HG02840 (cell line): ENCODE results near the gene RELT.

Experiments
- ATAC-seq: cut with Tn5 transposase; IDR thresholded peaks from one replicate; pipeline ENCODE4 v1.9.1; 2021; ENCODE audit warnings: mild to moderate bottlenecking, moderate library complexity, moderate number of reproducible peaks; ENCODE audit not compliant: unreplicated experiment, low FRiP score

The RELT gene

GRCh38 chr11:73389916-73390315, 13.7 kb downstream of the RELT start:
- no peak for ATAC-seq

DNA sequence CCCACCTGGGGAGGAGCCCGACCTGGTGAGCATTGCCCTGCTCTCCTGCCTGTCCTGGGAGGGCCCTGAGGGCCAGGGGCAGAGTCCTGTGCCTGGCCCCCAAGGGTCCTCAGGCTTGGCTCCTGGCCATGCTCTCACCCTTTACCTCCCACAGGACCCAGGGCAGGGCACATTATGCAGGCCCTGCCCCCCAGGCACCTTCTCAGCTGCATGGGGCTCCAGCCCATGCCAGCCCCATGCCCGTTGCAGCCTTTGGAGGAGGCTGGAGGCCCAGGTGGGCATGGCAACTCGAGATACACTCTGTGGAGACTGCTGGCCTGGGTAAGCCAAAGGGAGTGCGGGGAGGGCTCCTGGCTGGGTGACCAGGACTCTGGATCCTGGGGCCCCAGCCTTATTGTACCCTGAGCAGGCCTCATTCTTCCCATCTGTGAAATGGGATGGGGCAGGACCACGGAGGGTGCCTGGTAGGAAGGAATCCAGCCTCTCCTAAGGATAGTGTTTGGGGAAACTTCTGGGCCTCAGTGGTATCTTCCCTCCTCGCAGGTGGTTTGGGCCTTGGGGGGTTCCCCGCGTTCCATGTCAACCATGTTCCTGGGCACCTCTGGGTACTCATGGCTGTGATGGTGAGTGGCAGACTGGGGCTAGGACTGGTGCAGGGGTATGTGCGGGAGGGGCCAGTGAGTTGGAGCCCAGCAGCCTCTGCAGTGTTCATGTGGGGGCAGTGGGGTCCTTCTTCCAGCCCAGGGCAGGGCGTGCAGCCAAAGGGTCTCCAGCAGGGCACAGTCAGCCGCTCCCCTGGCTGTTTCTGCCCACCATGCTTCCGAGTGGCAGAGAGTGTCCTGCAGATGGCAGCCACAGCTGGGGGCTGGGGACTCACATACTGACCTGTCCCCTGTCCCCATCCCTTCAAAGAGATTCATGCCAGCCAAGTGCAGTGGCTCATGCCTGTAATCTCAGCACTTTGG, 14.7 kb downstream of the RELT start:
- ATAC-seq, result no peak

GRCh38 chr11:73391665-73392064, 15.5 kb downstream of the RELT start:
- no peak for ATAC-seq

GRCh38 chr11:73392108-73393010, 16.2 kb downstream of the RELT start:
- ATAC-seq, result no peak

GRCh38 chr11:73393011-73393380, 16.8 kb downstream of the RELT start:
- no peak for ATAC-seq

DNA sequence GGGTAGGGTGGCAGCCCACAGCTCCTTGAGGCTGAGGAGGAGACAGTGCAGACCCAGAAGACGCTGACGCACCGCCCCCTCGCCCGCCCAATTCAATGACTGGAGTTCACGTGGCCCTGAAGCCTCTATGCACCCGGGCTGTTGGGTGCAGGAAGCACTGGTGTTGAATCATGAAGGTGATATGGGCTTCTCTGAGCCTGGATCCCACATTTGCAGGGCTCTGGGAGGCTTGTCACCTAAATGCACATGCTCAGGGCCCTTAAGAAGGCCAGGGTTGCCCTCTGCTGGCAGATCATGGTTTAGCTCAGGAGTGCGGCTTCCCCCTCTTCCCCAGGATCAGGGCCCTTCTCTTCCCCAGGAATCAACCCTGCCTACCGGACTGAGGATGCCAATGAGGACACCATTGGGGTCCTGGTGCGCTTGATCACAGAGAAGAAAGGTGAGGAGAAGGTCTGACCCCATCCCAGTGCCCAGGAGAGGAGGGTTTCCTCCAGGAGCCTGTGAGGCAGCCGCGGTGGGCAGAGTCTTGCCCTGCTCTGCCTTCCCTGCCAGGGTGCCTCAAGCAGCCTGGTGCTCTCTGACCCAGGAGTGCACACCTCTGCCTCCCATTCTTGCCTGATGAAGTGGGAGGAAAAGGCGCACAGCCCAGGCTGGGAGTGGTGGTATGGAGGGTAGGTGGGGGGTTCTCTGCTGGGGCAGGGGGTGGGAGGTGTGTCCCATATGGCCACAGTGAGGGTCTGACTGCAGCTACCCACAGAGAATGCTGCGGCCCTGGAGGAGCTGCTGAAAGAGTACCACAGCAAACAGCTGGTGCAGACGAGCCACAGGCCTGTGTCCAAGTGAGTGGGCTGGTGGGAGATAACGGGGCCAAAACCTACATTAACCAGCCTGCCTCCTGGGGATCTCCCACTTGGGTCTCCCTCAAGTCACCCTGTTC, 17.5 kb downstream of the RELT start:
- no peak for ATAC-seq

DNA sequence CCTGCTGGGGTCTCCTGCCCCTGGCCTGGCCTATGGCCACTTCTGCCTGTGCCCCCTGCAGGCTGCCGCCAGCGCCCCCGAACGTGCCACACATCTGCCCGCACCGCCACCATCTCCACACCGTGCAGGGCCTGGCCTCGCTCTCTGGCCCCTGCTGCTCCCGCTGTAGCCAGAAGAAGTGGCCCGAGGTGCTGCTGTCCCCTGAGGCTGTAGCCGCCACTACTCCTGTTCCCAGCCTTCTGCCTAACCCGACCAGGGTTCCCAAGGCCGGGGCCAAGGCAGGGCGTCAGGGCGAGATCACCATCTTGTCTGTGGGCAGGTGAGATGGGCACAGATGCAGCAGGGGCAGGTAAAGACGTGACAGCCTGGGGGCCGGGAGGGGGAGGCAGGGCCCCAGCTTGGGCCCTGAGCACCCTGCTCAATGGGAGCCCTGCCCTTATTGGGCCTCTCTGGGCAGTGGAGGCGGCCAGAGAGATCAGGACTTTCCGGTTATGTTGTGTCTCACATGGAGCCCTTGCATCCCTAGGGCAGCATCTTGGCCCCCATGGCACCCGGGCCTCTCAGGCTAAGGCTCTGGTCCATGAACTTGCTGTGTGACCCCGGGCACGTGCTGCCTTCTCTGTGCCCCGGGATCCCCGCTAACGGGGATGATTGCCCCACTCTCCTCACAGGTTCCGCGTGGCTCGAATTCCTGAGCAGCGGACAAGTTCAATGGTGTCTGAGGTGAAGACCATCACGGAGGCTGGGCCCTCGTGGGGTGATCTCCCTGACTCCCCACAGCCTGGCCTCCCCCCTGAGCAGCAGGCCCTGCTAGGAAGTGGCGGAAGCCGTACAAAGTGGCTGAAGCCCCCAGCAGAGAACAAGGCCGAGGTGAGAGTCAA, 18.5 kb downstream of the RELT start:
- no peak for ATAC-seq

DNA sequence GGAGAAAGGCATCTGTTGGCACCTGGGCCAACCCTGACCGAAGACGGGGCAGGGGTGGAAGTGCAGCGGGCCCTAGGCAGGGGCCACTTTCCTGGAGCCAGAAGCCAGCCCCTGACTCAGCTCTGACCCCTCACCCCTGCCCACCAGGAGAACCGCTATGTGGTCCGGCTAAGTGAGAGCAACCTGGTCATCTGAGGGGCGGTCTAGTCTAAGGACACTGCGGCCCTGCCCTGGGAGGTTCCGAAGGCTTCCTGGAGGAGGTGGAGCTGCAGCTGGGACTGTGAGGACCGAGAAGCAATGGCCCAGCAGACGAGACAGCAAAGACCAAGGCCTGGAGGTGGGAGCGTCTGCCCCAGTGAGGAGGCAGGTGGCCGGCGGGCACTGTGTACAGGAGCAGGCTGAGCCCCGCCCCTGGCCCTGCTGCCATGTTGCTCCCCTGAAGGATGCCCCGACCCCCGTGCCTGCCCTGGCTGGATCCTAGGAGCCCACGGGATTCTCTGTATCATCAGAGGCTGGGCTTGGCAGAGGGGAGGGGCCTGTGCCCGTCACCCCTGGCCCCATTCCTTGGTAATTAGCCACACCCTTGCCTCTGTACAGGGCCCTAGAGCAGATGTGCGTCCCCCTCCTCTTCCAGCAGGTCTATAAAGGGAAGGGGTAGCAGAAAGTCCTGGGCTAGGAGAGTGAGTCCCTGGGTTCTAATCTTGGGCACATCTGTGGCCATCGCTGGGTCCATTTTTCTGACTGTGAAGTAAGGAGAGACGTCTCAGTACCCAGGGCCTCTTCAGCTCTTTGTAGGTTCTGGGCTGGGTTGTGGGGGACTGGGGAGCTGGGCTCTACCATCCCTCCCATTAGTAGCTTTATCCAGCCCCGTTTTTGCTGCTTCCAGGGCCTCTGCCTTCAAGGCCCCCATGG, 19.4 kb downstream of the RELT start:
- ATAC-seq, result no peak

DNA sequence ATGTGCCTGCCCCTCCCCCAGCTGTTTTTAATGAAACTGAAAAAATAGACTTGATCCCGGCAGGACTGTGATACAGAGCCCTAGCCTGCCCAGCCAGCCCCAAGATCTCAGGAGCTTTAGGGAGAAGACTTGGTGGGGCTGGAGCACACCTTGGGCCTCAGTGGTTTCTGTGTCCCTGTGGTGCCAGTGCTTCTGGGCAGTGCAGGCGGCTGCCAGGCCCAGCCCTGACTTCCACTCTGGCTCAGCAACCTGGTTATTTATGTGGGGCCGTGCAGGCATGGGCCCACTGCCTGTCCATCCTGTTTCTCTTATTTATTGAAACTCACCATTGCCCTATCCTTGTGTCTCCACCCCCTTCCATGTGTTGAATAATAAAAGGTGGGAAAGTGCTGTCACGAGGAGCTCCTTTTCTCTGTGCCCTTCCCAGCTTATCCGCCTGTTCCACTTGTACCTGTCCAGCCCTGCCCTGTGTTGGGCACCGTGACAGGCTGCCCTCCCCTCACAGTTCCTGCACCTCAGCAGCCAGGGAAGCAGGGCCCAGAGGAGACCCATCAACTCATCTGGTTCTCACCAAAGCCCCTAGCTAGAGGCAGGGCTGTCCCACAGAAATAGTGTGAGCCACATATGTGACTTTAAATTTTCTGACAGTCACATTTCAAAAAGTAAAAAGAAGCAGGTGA, 20.2 kb downstream of the RELT start:
- no peak for ATAC-seq

- no peak for ATAC-seq
These were observed 20.8 kb downstream of the RELT start for GRCh38 chr11:73396985-73397384.

DNA sequence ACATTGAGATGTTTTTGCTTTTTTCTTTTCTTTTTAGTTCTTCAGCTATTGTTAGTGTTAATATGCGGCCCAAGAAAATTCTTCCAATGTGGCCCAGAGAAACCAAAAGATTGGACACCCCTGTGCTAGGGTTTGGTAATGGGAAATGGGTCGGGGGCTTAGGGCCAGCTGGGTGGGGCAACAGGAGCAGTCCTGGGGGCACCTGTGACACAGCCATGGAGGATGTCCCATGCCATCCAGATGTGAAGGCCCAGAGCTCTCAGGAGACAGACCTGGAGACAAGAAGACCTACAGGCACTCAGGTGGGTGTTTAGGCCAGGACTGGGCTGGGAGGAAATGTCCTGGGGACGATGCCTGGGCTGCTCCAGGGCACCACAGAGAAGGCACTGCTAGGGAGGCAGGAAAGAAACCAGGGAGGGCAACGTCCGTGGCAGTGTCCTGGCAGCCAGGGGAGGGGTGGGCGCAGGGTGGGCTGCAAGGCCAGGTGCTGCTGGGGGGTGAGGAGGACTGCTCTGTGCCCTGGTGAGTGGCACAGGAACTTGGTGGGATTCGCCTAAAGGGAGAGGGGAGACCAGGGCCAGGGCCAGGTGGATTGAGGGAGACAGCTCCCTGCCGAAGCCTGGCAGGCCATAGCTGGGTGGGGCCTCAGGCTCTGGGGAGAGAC, 21.4 kb downstream of the RELT start:
- ATAC-seq, result no peak

DNA sequence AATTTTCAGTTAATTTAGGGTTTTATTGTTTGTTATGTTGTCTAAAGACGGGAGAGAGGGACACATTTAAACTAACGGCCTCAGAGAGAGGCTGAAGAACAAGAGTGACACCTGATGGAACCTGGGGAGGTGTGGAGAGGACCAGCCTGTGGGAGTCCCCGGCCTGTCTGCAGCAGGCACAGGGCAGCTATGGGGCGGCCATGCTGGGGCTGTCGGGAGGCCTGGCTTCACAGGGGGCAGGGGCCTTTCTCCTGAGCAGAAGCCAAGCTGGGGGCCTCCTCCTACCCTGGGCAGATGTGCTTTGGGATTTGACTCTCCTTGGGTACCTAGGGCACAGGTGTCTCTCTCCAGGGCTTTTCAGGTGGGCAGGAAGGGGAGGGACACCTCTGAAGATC, 21.9 kb downstream of the RELT start:
- ATAC-seq, result no peak

GRCh38 chr11:73398721-73399120, 22.5 kb downstream of the RELT start:
- no peak for ATAC-seq

GRCh38 chr11:73399159-73399590, 23.0 kb downstream of the RELT start:
- ATAC-seq, result no peak

- no peak for ATAC-seq
These were observed 23.4 kb downstream of the RELT start for GRCh38 chr11:73399636-73400035.

- no peak for ATAC-seq
These were observed 24.1 kb downstream of the RELT start for GRCh38 chr11:73400293-73400692.

DNA sequence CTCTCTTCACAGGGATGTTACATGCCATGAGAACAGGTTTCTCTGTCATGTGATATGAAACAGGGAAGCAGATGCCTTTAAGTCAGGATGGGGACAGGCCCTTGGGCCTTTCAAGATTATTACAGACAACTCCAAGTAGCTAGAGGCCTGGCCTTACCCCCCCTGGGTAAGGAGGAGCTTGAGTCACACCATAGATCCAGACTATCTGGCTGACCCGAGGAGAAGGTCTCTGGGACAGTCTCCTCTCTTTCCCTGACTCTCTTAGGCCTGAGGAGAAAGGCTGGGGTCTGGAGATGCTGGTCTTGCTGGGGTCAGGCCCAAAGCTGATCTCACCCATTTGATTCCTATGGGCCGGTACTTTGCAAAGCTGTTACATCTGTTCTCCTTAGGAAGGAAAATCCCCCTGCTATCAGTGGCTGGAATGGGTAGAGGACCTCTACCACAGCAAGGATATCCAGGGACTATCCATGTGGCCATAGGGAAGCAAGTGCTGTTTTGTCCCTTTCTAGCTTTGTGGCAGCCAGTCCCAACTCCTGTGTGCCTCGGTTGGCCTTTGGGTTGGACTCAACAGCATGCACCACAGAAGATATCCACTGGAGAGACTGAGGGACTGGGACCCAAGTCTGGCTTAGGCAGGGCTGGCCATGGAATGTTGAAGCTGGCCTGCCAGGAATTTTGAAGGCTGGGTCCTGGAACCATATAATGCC, 25.2 kb downstream of the RELT start:
- ATAC-seq, result no peak
